Bronchial epithelial cell (primary cell): Measurements from ENCODE around the gene PIGX. TPM values are rescaled to one million over a fixed set of nuclear protein-coding genes. Genes with fewer than 3 reads are reported as not detected.

Experiments
- DNase-seq: peaks from one replicate; pipeline ENCODE4 v3.0.0-alpha.2; 2010; ENCODE audit warnings: low read depth
- FAIRE-seq: peaks from 2 replicates; lab custom pipeline; 2011; peaks lifted over from hg19 to GRCh38; lab: Jason Lieb, UNC
- H3K27me3 ChIP-seq: 2 replicates; pipeline ENCODE4 v1.5.1; 2011; ENCODE audit warnings: low read length; ENCODE audit not compliant: control insufficient read depth, insufficient read depth
- H3K36me3 ChIP-seq: 2 replicates; pipeline ENCODE4 v1.5.1; 2011; ENCODE audit warnings: low read length; ENCODE audit not compliant: control insufficient read depth, insufficient read depth
- H3K4me3 ChIP-seq: 2 replicates; pipeline ENCODE4 v1.5.1; 2011; ENCODE audit warnings: mild to moderate bottlenecking, low read depth, low read length, control low read depth
- CTCF ChIP-seq: IDR thresholded peaks from 2 replicates; pipeline ENCODE4 v1.5.1; 2011; ENCODE audit warnings: mild to moderate bottlenecking, moderate library complexity, low read length, control low read depth, inconsistent platforms; ENCODE audit not compliant: insufficient read depth, severe bottlenecking
- total RNA-seq: library from RNA; depleted of rRNA; stranded (reverse); fragments of >200 nt; gene quantifications from 2 replicates; pipeline ENCODE4 v1.2.1, GENCODE V29; 2014

The PIGX gene
- total RNA-seq, 1 donor from 2014 or later, result 22.4 TPM

GRCh38 chr3:196735751-196736150 lies 23.6 kb downstream of the PIGX start:
- Histone ChIP-seq H3K4me3 (no peak overlapping the region), H3K36me3 (no peaks in the 10 kb centered on the region), H3K27me3 (no peaks in the 10 kb centered on the region)
- DNase-seq, result no peak
- FAIRE-seq, result no peak
- TF ChIP-seq CTCF, result no peak

DNA sequence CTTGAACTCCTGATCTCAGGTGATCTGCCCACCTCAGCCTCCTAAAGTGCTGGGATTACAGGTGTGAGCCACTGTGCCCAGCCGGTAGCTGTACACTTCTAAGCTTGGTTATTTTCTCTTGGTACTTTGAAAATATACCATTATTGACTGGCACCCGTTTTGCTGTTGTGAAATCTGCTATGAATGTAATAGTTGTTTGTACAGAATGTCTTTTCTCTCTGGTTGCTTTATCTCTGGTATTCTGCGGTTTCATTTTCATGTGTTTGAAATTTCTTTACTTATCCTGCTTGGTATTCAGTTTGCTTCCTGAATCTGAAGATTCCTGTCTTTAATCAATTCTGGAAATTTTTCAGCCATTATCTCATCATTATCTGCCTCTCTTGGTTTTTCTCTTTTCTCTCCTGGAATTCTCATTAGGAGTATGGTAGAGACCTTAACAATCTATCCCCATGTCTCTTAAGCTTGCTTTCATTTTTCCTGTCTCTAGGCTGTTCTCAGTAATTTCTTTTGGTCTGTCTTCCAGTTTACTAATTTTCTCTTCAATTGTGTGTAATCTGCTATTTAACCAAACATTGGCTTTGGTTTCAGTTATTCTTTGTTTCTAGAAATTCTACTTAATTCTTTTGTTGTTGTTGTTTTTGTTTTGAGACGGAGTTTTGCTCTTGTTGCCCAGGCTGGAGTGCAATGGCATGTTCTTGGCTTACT lies 24.6 kb downstream of the PIGX start:
- H3K4me3 ChIP-seq, result no peak overlapping the region
- no peak for FAIRE-seq
- TF ChIP-seq CTCF, result no peak
- DNase-seq, result no peak
- no peaks in the 10 kb centered on the region for H3K36me3 ChIP-seq
- no peaks in the 10 kb centered on the region for H3K27me3 ChIP-seq

GRCh38 chr3:196737655-196738054 lies 25.5 kb downstream of the PIGX start:
- Histone ChIP-seq H3K27me3 (no peaks in the 10 kb centered on the region), H3K36me3 (no peaks in the 10 kb centered on the region), H3K4me3 (no peak overlapping the region)
- no peak for DNase-seq
- no peak for TF ChIP-seq CTCF
- FAIRE-seq, result no peak

DNA sequence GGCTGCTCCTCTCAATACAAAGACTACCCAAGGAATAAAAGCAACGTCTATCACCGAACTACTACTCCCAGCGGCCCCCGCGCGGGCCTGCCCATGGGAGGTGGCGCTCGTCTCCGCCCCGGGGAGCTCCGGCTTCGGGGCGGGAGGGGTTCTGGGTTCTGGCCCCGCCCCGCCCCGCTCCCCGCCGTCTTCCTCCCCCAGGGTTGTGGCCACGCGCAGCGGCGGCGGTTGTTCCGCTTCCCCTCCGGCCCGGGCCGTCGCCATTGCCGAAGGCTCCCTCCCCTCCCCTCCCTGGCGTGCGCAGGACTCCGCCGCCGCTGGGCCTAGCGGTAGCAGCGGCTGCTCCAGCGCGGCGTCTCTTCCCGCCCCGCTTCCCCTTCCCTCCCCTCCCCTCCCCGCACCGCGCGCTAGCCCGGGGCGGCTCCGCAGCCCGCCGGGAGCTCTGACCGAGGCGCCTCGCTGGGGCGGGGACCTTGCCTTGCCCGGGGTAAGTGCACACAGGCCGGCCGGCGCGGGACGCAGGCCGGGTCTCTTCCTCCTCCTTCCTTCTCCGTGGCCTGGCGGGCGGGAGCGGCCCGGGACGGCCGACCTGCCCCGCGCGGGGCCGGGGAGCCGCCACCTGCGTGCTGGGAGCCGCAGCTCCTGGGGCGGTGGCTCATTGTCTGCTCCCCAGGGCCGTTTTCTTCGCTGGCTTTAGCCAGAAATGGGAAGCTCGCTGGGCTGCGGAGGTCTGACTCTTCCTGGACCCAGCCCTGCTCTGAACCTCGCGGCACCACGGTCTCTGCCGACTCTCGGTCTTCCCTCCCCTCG lies 27.7 kb downstream of the PIGX start, which contains the start of gene PAK2:
TSS of gene PAK2 (plus strand) at position 187 of the 810 bp plus-strand sequence. CDS start 42,790 bp downstream, outside the sequence.
- peak; percentile 64 for DNase-seq
- FAIRE-seq, result no peak
- Histone ChIP-seq H3K27me3 (no peaks in the 10 kb centered on the region), H3K36me3 (no peaks in the 10 kb centered on the region), H3K4me3 (peak within 1 kb of the TSS; percentile 65)
- TF ChIP-seq CTCF, result no peak

DNA sequence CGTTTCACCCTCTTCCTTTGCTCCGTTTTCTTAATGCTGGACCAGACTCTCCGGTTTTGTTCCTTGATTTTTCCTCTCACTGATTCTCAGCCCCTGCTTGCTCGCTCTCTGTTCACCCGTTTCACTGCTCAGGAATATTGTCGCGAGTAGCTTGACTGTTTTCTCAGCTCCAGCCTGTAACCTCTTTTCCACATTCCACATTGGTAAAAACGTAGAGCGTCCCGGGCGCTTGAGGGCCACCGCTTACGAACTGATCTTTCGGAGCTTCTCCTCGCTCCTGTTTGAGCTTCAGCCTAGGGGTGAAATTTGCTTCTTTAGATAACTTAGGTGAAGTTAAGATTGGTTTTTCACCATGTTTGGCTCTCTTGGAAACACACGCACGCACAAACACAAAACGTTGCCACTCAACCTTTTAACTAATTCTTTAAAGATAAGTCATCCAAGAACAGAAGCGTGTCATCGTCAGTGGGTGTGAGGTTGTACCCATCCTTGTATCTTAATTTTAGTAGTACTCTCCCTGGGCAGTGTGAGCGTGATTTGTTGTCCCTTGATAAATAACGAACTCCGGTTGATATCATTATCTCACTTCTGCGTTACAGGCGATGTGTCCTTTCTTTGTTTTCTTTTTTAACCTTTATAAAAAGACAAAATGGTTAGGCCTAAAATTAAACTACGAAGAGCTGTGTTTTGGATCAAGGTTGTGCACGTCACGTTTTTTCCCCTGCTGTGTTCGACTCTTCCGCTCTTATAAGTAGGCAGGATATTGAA lies 28.5 kb downstream of the PIGX start:
- Histone ChIP-seq H3K4me3 (peak overlapping the region; percentile 65), H3K36me3 (no peaks in the 10 kb centered on the region), H3K27me3 (no peaks in the 10 kb centered on the region)
- DNase-seq (peak; percentile 56), FAIRE-seq (no peak)
- no peak for TF ChIP-seq CTCF
